Astrocyte of the hippocampus (primary cell): ENCODE measurements around the gene EIF2S2.

Experiments
- DNase-seq: peaks from one replicate; pipeline ENCODE4 v3.0.0; 2011; ENCODE audit warnings: low read depth, low spot score

EIF2S2 gene

DNA sequence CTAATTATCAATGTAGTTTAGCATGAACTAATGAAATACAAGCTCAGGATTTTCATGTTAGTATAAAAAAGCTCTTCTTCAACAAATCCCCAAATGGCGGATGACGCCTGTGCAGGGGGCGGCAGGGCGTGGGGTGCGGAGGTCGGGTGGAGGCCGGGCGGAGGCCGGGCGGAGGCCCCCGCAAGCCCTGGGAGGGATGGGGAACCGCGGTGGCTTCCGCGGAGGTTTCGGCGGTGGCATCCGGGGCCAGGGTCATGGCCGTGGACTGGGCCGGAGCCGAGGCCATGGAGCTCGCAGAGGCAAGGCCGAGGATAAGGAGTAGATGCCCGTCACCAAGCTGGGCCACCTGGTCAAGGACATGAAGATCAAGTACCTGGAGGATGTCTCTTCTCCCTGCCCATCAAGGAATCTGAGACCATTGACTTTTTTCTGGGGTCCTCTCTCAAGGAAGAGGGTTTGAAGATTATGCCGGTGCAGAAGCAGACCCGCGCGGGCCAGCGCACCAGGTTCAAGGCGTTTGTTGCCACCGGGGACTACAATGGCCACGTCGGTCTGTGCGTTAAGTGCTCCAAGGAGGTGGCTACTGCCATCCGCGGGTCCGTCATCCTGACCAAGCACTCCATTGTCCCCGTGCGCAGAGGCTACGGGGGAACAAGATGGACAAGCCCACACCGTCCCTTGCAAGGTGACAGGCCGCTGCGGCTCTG is 10.4 kb upstream of the EIF2S2 start:
- DNase-seq = no peak

DNA sequence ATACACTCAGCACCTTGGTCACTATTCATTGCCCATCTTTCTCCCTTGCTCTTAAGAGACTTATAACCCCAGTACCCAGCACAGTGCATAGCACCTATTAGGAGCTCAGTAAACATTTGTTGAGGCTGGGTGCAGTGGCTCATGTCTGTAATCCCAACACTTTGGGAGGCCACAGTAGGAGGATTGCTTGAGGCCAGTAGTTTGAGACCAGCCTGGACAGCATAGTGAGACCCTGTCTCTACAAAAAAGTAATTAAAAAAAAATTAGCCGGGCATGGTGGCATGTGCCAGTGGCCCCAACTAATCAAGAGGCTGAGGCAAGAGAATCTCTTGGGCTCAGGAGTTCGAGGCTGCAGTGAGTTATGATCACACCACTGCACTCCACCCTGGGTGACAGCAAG is 8.2 kb upstream of the EIF2S2 start:
- no peak for DNase-seq

DNA sequence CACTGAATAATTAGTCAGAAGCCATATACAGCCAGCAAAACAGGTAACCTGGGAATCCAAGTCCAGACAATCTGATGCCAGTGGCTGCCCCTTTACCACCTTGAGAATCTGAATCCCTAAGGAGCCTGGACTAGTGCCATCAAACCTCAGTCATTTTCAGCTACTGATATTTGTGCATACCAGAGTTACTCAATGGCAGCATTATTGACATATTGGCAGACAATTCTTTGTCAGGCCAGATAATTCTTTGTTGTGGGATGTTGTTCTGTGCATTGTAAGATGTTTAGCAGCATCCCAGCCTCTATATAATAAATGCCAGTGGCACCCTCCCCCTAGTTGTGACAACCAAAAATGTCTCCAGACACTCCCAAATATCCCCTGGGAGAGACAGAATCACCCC is 3.2 kb upstream of the EIF2S2 start:
- no peak for DNase-seq

DNA sequence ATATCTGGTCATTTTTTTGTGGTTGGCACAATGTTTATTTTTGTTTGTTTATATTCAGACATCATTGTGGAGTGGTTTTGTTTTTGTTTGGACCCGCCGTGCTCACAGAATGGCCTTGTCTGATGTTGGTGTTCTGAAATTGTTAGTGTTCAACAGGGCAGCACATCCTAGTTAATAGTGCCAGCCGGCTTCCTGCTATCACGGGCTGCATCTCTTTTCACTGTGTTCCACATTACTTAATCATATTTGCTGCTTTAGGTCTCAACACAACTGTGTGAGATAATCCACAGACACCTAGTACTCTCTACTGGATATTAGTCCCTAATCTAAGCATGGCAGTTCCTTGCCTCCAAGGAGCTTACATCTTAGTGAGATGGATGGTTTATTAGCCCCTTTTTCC is 2.8 kb upstream of the EIF2S2 start:
- DNase-seq = no peak

DNA sequence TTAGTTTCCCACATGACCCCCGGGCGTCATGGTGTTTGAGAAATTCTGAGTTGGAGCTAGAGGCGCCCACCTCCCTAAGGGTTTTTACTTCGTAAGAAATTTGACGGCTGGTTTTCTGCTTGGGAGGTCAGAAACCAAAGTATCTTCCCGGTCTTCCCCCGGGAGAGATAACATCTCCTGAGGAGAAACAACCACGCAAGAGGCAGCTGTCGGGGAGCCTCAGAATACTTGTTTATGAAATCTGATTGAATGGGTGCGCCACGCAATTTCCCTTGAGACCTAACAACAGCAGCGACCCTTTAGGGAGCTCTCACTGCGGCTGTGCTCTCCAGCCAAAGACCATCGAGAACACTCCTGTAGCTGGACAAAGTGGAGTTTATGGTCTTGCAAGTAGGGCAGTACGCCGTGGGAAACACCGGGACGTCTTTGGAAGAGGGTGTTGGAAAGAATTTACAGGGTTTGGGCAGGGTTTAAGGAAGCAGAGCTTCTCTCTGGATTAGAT is 608 bp upstream of the EIF2S2 start:
- DNase-seq = peak; percentile 51

DNA sequence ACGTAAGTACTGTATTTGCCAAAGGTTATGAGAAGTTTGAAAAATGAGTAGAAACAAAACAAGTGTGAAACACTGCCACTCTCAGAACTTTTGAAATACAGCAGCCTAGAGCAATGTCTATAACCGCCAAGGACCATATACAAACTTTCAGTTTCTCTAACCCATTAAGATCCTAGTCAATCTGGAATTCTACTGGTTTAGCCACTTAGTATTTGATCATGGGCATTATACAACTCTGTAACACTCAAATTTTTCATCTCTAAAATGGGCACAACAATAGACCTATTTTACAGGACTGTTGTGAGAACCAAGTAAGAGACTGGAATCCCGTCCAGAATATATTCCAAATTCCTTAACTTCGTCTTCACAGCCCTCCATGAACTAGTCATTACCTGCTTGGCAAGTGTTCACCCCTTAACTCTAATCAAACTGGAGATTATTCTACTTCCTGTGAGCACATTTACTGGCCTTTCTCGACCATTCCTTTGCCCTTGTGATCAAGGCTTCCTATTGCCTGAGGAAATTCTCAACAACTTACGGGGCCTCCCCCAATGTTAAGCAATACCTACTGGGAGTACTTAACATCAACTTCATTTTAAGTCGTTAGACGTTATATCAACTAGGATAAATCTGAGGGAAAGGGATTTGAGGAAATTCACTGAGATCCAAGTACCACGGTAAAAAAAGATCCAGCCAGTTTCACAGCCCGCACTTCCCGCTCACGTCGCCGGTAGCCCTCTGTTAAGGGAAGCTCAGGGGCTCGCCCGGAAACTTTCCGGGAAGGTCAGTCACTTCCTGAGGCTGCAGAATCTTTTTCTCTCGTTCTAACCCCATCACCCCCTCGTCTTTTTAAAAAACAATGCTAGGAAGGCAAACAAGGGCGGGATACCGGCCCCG is 1.1 kb downstream of the EIF2S2 start:
- peak; percentile 51 for DNase-seq

DNA sequence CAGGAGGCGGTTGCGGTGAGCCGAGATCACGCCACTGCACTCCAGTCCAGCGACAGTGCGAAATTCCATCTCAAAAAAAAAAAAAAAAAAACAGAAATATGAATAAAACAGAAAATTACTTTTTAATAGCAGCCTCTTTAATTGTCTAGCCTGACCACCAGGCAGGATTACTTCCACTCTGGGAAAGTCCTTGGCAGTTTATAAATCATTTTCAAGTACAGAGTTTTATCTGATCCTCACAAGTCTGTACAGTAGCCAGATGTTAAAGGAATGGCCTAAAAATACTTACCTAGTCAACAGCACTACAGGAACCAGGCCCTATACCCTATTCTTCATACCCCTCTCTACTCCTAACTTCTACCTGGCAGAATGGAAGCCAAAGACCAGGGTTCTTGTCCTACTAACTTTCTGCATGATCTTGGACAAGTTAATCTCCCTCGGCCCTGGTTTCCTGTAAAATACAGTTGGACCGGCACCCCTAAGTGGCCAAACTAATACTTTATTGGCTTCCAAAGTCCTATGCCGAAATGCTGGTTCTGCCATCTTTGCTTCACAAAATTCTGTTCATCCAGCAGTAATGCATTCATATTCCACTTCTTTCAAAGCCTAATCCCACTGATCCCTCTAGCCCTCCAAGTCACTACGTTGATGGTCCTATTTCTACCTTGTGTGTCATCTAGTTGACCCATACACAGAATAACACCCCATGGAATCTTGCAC is 1.9 kb downstream of the EIF2S2 start:
- DNase-seq = no peak

GRCh38 chr20:34109442-34109841 is 2.6 kb downstream of the EIF2S2 start:
- no peak for DNase-seq

DNA sequence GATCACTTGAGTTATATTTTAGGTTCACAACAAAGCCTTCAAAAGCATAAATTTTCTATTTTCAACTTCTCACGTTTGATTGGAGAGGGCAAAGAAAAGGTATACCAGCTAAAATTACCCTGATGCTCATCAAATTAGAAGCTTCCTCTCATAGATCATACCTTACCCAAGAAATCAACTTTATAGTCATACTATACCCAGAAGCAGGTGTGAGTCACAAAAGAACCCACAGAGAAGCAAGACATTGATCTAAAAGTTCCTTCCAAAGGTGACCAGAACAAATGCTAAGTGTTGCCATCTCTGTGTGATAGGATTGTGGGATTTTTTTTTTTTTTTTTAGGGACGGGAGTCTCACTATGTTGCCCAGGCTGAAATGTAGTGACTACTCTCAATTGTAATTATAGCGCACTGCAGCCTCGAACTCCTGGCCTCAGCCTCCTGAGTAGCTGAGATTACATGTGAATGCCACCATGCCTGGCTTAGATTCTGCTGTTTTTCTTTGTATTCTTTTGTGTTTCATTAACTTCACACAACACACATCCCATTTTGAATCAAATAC is 3.3 kb downstream of the EIF2S2 start:
- DNase-seq = no peak

DNA sequence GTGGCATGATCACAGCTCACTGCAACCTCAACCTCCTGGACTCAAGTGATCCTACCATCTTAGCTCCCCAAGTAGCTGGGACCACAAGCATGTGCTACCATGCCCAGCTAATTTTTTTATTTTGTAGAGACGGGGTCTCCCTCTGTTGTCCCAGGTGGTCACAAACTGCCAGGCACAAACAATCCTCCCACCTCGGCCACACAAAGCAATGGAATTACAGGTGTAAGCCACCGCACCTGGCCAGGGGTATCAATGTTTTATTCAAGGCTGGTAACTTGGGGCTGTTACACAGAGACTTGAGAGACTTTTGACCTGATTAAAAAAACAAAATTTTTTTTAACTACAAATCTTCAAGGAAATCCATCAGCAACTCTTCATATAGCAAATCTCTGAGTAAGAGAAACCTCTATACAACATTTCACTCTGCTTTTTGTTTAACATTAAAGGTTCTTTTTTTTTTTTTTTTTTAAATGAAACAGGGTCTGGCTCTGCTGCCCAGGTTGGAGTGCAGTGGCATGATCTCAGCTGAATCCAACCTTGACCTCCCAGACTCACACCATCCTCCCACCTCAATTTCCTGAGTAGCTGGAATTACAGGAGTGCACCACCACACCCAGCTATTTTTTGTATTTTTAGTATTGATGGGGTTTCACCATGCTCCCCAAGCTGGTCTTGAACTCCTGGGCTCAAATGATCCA is 5.9 kb downstream of the EIF2S2 start:
- no peak for DNase-seq

DNA sequence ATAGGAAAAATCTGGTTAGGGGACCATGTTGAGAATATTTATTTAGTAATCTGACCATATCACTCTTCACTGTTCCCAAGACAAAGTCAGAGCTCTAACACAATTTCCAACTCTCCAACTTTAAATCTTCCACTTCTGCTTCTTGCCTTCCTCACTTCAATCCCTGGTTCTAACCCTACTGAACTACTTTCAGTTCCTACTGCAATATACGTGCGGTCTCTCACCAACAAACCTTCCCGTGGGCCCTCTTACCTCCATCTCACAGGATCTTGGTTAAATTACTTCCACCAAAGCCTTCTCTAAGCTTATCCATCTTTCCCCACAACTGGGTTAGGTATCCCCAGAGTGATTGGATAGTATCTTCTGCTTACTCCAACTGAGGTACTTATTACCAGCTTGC is 8.0 kb downstream of the EIF2S2 start:
- no peak for DNase-seq

- no peak for DNase-seq
These were observed 9.7 kb downstream of the EIF2S2 start for GRCh38 chr20:34102342-34102741.

DNA sequence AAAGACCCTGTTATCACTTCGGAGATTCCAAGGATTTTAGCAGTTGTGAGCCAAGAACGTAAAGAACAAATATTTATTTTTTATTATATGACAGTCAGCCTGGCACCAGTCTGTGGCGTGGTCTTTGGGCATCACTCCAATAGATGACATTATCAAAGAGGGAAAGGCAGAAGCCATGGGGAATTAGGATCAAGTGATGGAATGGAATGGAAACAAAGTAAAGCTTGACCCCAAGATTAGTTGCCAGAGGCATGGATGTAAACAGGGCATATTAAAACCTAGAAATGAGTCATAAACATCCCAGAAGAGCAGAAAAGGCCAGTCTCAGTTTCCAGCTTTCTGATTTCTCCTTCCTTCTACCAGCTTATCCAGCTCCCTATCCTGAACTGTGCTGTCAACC is 11.5 kb downstream of the EIF2S2 start:
- no peak for DNase-seq

DNA sequence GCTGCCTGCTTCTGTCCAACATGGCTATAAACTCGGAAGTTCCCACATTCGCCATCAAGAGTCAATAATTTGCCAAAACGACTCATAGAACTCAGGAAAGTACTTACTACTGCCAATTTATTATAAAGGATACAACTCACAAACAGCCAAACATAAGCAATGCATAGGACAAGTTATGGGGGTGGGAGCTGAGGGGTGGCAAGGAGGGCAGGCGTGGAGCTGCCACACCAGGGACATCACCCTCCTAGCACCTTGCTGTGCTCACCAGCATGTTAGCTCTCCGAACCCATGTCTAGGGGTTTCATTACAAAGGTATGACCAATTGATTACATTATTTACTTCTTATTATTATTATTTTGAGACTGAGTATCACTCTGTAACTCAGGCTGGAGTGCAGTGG is 12.4 kb downstream of the EIF2S2 start:
- DNase-seq = no peak

- no peak for DNase-seq
These were observed 13.5 kb downstream of the EIF2S2 start for GRCh38 chr20:34098570-34098969.

DNA sequence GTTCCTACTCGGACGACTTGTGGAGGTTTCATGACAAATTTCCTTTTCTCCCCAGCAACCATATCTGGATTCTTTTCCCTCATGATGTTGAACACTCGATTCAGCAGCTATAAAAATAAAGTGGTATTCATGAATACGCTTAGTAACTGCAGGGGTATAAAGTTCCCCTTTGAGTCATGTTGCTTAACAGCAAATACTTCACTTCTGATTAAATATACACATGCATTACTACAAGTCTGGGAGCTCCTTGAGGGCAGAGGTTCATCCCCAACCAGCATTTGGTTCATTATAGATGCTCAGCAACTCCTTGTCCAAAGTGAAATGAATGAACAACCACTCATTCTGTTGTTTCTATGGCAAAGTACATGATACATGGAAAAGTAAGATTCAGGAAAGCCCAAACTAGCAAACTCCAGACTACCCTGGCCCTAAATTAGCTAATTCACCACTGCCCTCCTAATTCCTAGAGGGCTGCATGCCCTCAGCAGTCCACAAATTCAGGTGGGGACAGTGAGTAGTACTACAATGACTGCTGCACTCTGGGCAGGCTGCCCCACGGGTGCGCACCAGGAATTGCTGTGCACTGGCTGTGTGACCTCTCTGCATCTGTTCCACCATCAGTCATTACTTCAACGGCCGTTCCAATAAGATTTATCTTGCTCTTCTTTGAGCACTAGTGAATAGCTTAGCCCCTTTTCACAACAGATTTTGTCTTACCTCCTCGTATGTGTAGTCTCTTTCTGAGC is 15.2 kb downstream of the EIF2S2 start:
- DNase-seq = no peak

DNA sequence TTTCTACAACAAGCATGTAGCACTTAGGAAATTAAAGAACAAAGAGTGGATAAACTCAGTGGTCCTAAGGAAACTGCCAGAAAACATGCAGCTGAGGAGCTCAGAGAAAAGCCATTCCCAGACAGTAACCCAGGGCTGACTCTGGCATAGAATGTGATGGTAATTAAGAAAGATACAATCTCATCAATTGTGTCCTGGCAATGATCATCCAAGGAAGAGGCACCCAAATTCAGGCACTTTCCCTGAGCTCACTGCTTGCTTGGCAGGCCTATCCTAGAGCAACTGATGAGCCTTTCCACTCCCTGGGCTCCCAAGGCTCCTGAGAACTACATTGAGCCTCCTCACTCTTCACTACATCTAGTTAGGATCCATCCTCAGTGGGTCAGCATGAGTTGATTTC is 16.2 kb downstream of the EIF2S2 start:
- DNase-seq = no peak

GRCh38 chr20:34093895-34094294 is 18.1 kb downstream of the EIF2S2 start:
- no peak for DNase-seq

GRCh38 chr20:34091637-34092200 is 20.3 kb downstream of the EIF2S2 start:
- DNase-seq = no peak

GRCh38 chr20:34090645-34091044 is 21.4 kb downstream of the EIF2S2 start:
- no peak for DNase-seq
